SK-N-SH treated with all-trans-retinoic acid at 6 μM for 48 hours (cell line): Measurements from ENCODE around the gene CCDC102A.

Experiments used
- CREB5 ChIP-seq: fragments of 250-450 bp; sonication (Bioruptor Pico); IDR thresholded peaks from 2 replicates; pipeline ENCODE4 v1.5.1; 2020; ENCODE audit warnings: low read depth, mild to moderate bottlenecking, moderate library complexity
- CSDC2 ChIP-seq: fragments of 250-450 bp; sonication (Bioruptor Pico); IDR thresholded peaks from 2 replicates; pipeline ENCODE4 v1.5.0; 2020; ENCODE audit warnings: mild to moderate bottlenecking, moderate library complexity
- GLIS3 ChIP-seq: fragments of 250-450 bp; sonication (Bioruptor Pico); IDR thresholded peaks from 2 replicates; pipeline ENCODE4 v1.5.0; 2020; ENCODE audit warnings: mild to moderate bottlenecking, moderate library complexity
- PATZ1 ChIP-seq: fragments of 250-450 bp; sonication (Bioruptor Pico); IDR thresholded peaks from 2 replicates; pipeline ENCODE4 v1.8.0; 2020; ENCODE audit warnings: mild to moderate bottlenecking, moderate library complexity, borderline replicate concordance
- RARB ChIP-seq: fragments of 250-450 bp; sonication (Bioruptor Pico); IDR thresholded peaks from 2 replicates; pipeline ENCODE4 v1.8.0; 2021; ENCODE audit warnings: mild to moderate bottlenecking, moderate library complexity
- SNAI2 ChIP-seq: fragments of 250-450 bp; sonication (Bioruptor Pico); IDR thresholded peaks from 2 replicates; pipeline ENCODE4 v1.5.0; 2020; ENCODE audit warnings: mild to moderate bottlenecking, moderate library complexity
- ZC3H10 ChIP-seq: fragments of 250-450 bp; sonication (Bioruptor Pico); IDR thresholded peaks from 2 replicates; pipeline ENCODE4 v1.5.1; 2021; ENCODE audit warnings: mild to moderate bottlenecking, moderate library complexity
- ZFP3 ChIP-seq: fragments of 250-450 bp; sonication (Bioruptor Pico); IDR thresholded peaks from 2 replicates; pipeline ENCODE4 v1.5.0; 2020; ENCODE audit warnings: mild to moderate bottlenecking, moderate library complexity
- ZFP30 ChIP-seq: fragments of 450-650 bp; formaldehyde crosslinking; IDR thresholded peaks from 2 replicates; pipeline ENCODE4 v1.5.0; 2022; ENCODE audit warnings: mild to moderate bottlenecking, moderate library complexity
- ZNF70 ChIP-seq: fragments of 450-650 bp; formaldehyde crosslinking; IDR thresholded peaks from 2 replicates; pipeline ENCODE4 v1.5.0; 2020; ENCODE audit warnings: mild to moderate bottlenecking, moderate library complexity
- ZNF8 ChIP-seq: fragments of 450-650 bp; formaldehyde crosslinking; IDR thresholded peaks from 2 replicates; pipeline ENCODE4 v1.5.0; 2020; ENCODE audit warnings: mild to moderate bottlenecking, moderate library complexity

GRCh38 chr16:57481421-57481820 lies 55.0 kb downstream of the CCDC102A start:
- TF ChIP-seq ZNF70 (CRISPR knock-in tag) (no peak), RARB (CRISPR knock-in tag) (no peak), CSDC2 (CRISPR knock-in tag) (no peak), PATZ1 (CRISPR knock-in tag) (no peak), CREB5 (CRISPR knock-in tag) (no peak), ZC3H10 (CRISPR knock-in tag) (no peak), ZFP30 (no peak), SNAI2 (CRISPR knock-in tag) (no peak), ZFP3 (CRISPR knock-in tag) (no peak), GLIS3 (no peak), ZNF8 (CRISPR knock-in tag) (no peak)
